Panc1 (cell line): ENCODE data around the gene SYNM. TPM values are rescaled to one million over a fixed set of nuclear protein-coding genes. Genes with fewer than 3 reads are reported as not detected.

Experiments
- ATAC-seq: fragments of 200-7000 bp; cut with Tn5 transposase; 2 replicates; pipeline ENCODE4 v1.9.1; 2020; ENCODE audit warnings: mild to moderate bottlenecking, moderate library complexity
- BruUV-seq: library from RNA; stranded (reverse); fragments of 400-500 nt; replicated peaks from 2 replicates; lab custom pipeline; 2021; lab: Mats Ljungman, UMichigan
- CTCF ChIA-PET: fragments of 300-600 bp; sonication (Branson Sonifier 250); formaldehyde crosslinking; loops from one replicate; lab custom pipeline; 2022; ENCODE audit warnings: antibody characterized with exemption; lab: Charles Lee
- POLR2A ChIA-PET: fragments of 300-600 bp; sonication (Branson Sonifier 250); formaldehyde crosslinking; loops from one replicate; lab custom pipeline; 2022; ENCODE audit warnings: antibody characterized with exemption; lab: Charles Lee
- DNase-seq: peaks from one replicate; pipeline ENCODE4 v3.0.0-alpha.2; 2010; ENCODE audit warnings: low read depth, low spot score
- H3K27ac ChIP-seq: 2 replicates; pipeline ENCODE4 v1.5.1; 2011; ENCODE audit warnings: mild to moderate bottlenecking, low read length, inconsistent platforms
- H3K27me3 ChIP-seq: fragments of 200-500 bp; sonication (Bioruptor generic); 2 replicates; pipeline ENCODE4 v1.6.0; 2014; ENCODE audit warnings: low read length, inconsistent platforms; ENCODE audit not compliant: control insufficient read depth, insufficient read depth
- H3K36me3 ChIP-seq: fragments of 200-500 bp; sonication (Bioruptor generic); 2 replicates; pipeline ENCODE4 v1.5.1; 2014; ENCODE audit warnings: inconsistent platforms, mild to moderate bottlenecking, low read length, moderate library complexity; ENCODE audit not compliant: control insufficient read depth, insufficient read depth
- H3K4me1 ChIP-seq: 2 replicates; pipeline ENCODE4 v1.5.1; 2011; ENCODE audit warnings: inconsistent platforms, mild to moderate bottlenecking, low read length, moderate library complexity; ENCODE audit not compliant: control insufficient read depth, insufficient read depth
- H3K4me3 ChIP-seq, 2 experiments: 2 replicates each; pipeline ENCODE4 v1.5.1; 2011 to 2012; ENCODE audit warnings: low read depth in 2 of 2, low read length in 2 of 2, mild to moderate bottlenecking in 2 of 2, inconsistent platforms in 1 of 2, moderate library complexity in 1 of 2
- H3K9me3 ChIP-seq: fragments of 200-500 bp; sonication (Bioruptor generic); 2 replicates; pipeline ENCODE4 v1.5.1; 2014; ENCODE audit warnings: low read depth, mild to moderate bottlenecking, inconsistent platforms, low read length, moderate library complexity; ENCODE audit not compliant: control insufficient read depth, insufficient read depth
- POLR2AphosphoS5 ChIP-seq: IDR thresholded peaks from 2 replicates; pipeline ENCODE4 v1.6.1; 2012; ENCODE audit warnings: mild to moderate bottlenecking, low read depth, low read length, moderate library complexity
- SIN3A ChIP-seq: IDR thresholded peaks from 2 replicates; pipeline ENCODE4 v1.6.1; 2012; ENCODE audit warnings: low read depth, mild to moderate bottlenecking, low read length, moderate library complexity, borderline replicate concordance; ENCODE audit not compliant: insufficient read depth
- TCF7L2 ChIP-seq: IDR thresholded peaks from 2 replicates; pipeline ENCODE4 v1.6.1; 2011; ENCODE audit warnings: mild to moderate bottlenecking, low read depth, low read length, inconsistent platforms
- in situ Hi-C: cut with HindIII; loops from 2 replicates; pipeline ENCODE4 v1.10.0; 2016; ENCODE audit warnings: low sequenced_read_pairs, low pct_unique_long_range_greater_than_20kb
- intact Hi-C: fragments of 100-400 bp; cut with micrococcal nuclease; formaldehyde crosslinking; loops from one replicate; pipeline ENCODE4 v1.10.0; 2022; ENCODE audit not compliant: unreplicated experiment
- total RNA-seq: library from RNA; stranded (reverse); gene quantifications from one replicate; pipeline ENCODE4 v1.2.1, GENCODE V29; 2021; ENCODE audit not compliant: unreplicated experiment
- TF ChIP-seq, protein P1 (sequence below), 2 experiments: IDR thresholded peaks; 2 replicates each; pipeline ENCODE4 v1.6.1; 2011 to 2012; ENCODE audit warnings: low read depth in 2 of 2, control low read depth in 1 of 2, low read length in 1 of 2, mild to moderate bottlenecking in 1 of 2, moderate library complexity in 1 of 2; ENCODE audit not compliant: insufficient read depth in 1 of 2
- TF ChIP-seq, protein P2 (sequence below): fragments of 450-650 bp; IDR thresholded peaks from 2 replicates; pipeline ENCODE4 v1.5.1; 2017; ENCODE audit warnings: mild to moderate bottlenecking

The SYNM gene
- total RNA-seq, 1 experiment from 2014 or later, result 38.9 TPM

DNA sequence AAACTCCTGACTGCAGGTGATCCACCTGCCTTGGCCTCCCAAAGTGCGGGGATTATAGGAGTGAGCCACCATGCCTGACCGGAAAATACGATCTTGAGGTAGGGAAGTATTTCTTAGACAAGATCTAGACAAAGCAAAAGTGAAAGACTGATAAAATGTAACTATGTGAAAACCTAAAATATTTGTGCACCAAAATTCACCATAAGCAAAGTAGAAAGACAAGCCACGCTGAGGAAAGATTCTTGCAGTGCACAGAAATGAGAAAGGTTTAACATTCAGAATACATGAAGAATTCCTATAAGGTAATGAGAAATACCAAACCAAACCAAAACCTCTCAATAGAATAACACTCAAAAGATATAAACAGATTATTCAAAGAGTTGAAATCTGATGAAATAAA is 35.7 kb downstream of the SYNM start:
- no peak overlapping the region for H3K27ac ChIP-seq
- H3K27me3 ChIP-seq, result no peaks in the 10 kb centered on the region
- H3K9me3 ChIP-seq, result no peaks in the 10 kb centered on the region
- ChIA-PET CTCF (no interaction called here), POLR2A (no interaction called here)
- no peak overlapping the region for H3K4me3 ChIP-seq
- in situ Hi-C loops (no loop called here), intact Hi-C loops (no loop called here)
- H3K36me3 ChIP-seq, result no peaks in the 10 kb centered on the region
- TF ChIP-seq, protein P1, sequence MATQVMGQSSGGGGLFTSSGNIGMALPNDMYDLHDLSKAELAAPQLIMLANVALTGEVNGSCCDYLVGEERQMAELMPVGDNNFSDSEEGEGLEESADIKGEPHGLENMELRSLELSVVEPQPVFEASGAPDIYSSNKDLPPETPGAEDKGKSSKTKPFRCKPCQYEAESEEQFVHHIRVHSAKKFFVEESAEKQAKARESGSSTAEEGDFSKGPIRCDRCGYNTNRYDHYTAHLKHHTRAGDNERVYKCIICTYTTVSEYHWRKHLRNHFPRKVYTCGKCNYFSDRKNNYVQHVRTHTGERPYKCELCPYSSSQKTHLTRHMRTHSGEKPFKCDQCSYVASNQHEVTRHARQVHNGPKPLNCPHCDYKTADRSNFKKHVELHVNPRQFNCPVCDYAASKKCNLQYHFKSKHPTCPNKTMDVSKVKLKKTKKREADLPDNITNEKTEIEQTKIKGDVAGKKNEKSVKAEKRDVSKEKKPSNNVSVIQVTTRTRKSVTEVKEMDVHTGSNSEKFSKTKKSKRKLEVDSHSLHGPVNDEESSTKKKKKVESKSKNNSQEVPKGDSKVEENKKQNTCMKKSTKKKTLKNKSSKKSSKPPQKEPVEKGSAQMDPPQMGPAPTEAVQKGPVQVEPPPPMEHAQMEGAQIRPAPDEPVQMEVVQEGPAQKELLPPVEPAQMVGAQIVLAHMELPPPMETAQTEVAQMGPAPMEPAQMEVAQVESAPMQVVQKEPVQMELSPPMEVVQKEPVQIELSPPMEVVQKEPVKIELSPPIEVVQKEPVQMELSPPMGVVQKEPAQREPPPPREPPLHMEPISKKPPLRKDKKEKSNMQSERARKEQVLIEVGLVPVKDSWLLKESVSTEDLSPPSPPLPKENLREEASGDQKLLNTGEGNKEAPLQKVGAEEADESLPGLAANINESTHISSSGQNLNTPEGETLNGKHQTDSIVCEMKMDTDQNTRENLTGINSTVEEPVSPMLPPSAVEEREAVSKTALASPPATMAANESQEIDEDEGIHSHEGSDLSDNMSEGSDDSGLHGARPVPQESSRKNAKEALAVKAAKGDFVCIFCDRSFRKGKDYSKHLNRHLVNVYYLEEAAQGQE (IDR thresholded peaks at IDR 0.05; ENCODE audit: insufficient read depth in 1 of 2, low read depth in 2 of 2, low read length in 1 of 2), result no peak
- no peak for TF ChIP-seq SIN3A
- TF ChIP-seq POLR2AphosphoS5, result no peak
- no peak for TF ChIP-seq TCF7L2
- TF ChIP-seq, protein P2, sequence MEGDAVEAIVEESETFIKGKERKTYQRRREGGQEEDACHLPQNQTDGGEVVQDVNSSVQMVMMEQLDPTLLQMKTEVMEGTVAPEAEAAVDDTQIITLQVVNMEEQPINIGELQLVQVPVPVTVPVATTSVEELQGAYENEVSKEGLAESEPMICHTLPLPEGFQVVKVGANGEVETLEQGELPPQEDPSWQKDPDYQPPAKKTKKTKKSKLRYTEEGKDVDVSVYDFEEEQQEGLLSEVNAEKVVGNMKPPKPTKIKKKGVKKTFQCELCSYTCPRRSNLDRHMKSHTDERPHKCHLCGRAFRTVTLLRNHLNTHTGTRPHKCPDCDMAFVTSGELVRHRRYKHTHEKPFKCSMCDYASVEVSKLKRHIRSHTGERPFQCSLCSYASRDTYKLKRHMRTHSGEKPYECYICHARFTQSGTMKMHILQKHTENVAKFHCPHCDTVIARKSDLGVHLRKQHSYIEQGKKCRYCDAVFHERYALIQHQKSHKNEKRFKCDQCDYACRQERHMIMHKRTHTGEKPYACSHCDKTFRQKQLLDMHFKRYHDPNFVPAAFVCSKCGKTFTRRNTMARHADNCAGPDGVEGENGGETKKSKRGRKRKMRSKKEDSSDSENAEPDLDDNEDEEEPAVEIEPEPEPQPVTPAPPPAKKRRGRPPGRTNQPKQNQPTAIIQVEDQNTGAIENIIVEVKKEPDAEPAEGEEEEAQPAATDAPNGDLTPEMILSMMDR, result no peak
- DNase-seq (no peak), ATAC-seq (no peak)
- BruUV-seq, result no TSS peak
- no peaks in the 10 kb centered on the region for H3K4me1 ChIP-seq

DNA sequence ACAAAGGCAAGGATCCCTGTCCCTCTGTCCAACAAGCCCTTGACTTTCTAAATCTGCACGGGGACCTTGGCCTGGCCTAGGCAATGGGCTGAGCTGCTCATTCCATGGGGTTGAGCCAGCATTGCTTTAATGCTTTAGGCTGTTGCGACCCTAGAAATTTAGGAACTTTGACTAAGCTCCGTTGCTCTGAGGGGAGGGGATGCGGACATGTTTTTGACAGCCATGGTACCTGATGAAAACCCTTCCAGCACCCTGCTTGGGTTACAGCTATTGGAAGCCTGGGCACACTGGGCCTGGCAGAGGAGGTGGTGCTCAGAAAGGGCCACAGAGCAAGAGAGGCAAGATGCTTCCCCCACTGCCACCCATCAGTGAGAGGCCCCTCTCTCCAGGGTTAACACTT is 37.1 kb downstream of the SYNM start:
- CTCF ChIA-PET, result no interaction called here

More for the DNA sequence above, 37.1 kb downstream of the SYNM start:
- in situ Hi-C loops, result no loop called here
- Histone ChIP-seq H3K4me3 (no peak overlapping the region), H3K27me3 (no peaks in the 10 kb centered on the region), H3K36me3 (no peaks in the 10 kb centered on the region), H3K4me1 (no peaks in the 10 kb centered on the region), H3K9me3 (no peaks in the 10 kb centered on the region), H3K27ac (no peak overlapping the region)
- TF ChIP-seq POLR2AphosphoS5 (no peak), TCF7L2 (no peak), SIN3A (no peak)
- TF ChIP-seq, protein P1 (IDR thresholded peaks at IDR 0.05; ENCODE audit: insufficient read depth in 1 of 2, low read depth in 2 of 2, low read length in 1 of 2), result no peak
- TF ChIP-seq, protein P2, result no peak
- intact Hi-C loops, result no loop called here
- POLR2A ChIA-PET, result no interaction called here
- DNase-seq (no peak), ATAC-seq (no peak)
- BruUV-seq, result no TSS peak
